Parathyroid adenoma (tissue), 2 donors: ENCODE measurements around the gene SH3PXD2B.
"Not testable (repeated sequence)": the region's sequence is repeated elsewhere in the genome, so short reads cannot be mapped to it uniquely, and the experiment has no call there.

Experiments used
- H2AFZ ChIP-seq: fragments of 300-600 bp; sonication (generic); one replicate; pipeline ENCODE4 v1.7.0; 2017; ENCODE audit warnings: antibody characterized with exemption, mild to moderate bottlenecking
- H3K27ac ChIP-seq: fragments of 300-600 bp; sonication (generic); one replicate; pipeline ENCODE4 v1.7.0; 2017
- H3K27me3 ChIP-seq: fragments of 300-600 bp; sonication (generic); one replicate; pipeline ENCODE4 v1.7.0; 2017; ENCODE audit warnings: low read length; ENCODE audit not compliant: control insufficient read depth, insufficient read depth
- H3K36me3 ChIP-seq: fragments of 300-600 bp; sonication (generic); one replicate; pipeline ENCODE4 v1.7.0; 2017; ENCODE audit warnings: low read length; ENCODE audit not compliant: control insufficient read depth, insufficient read depth
- H3K4me1 ChIP-seq: fragments of 300-600 bp; sonication (generic); one replicate; pipeline ENCODE4 v1.7.0; 2017; ENCODE audit warnings: control low read depth
- H3K4me2 ChIP-seq: fragments of 300-600 bp; sonication (generic); one replicate; pipeline ENCODE4 v1.7.0; 2017; ENCODE audit warnings: low read length
- H3K4me3 ChIP-seq: fragments of 300-600 bp; sonication (generic); one replicate; pipeline ENCODE4 v1.7.0; 2017; ENCODE audit warnings: low read depth, low read length
- H3K79me2 ChIP-seq: fragments of 300-600 bp; sonication (generic); one replicate; pipeline ENCODE4 v1.7.0; 2017; ENCODE audit warnings: control low read depth
- H3K9ac ChIP-seq: fragments of 300-600 bp; sonication (generic); one replicate; pipeline ENCODE4 v1.7.0; 2017; ENCODE audit warnings: mild to moderate bottlenecking
- H3K9me3 ChIP-seq: fragments of 300-600 bp; sonication (generic); one replicate; pipeline ENCODE4 v1.7.0; 2017; ENCODE audit warnings: low read length; ENCODE audit not compliant: control insufficient read depth
- CTCF ChIP-seq: fragments of 300-600 bp; sonication (generic); IDR thresholded peaks from one replicate; pipeline ENCODE4 v1.7.0; 2017; ENCODE audit warnings: antibody characterized with exemption, mild to moderate bottlenecking
- donor health status: primary hyperparathyroidism.

SH3PXD2B gene

GRCh38 chr5:172371684-172372083 is 82.6 kb downstream of the SH3PXD2B start:
- Histone ChIP-seq H3K4me3 (no peak overlapping the region), H3K4me2 (no peak overlapping the region), H3K27me3 (no peaks in the 10 kb centered on the region), H3K4me1 (no peaks in the 10 kb centered on the region), H3K27ac (no peak overlapping the region), H3K36me3 (no peaks in the 10 kb centered on the region), H2AFZ (no peak overlapping the region), H3K9me3 (peaks cover 4% of the 10 kb centered on the region), H3K79me2 (no peaks in the 10 kb centered on the region), H3K9ac (no peak overlapping the region)
- no peak for TF ChIP-seq CTCF

- H3K4me1 ChIP-seq = no peaks in the 10 kb centered on the region
- H3K79me2 ChIP-seq = no peaks in the 10 kb centered on the region
- H2AFZ ChIP-seq = no peak overlapping the region
- H3K4me2 ChIP-seq = no peak overlapping the region
- no peaks in the 10 kb centered on the region for H3K27me3 ChIP-seq
- no peak overlapping the region for H3K27ac ChIP-seq
- H3K9ac ChIP-seq = no peak overlapping the region
- peak; percentile 33 for TF ChIP-seq CTCF
- no peaks in the 10 kb centered on the region for H3K36me3 ChIP-seq
- peaks cover 4% of the 10 kb centered on the region for H3K9me3 ChIP-seq
- H3K4me3 ChIP-seq = no peak overlapping the region
Measured at GRCh38 chr5:172370648-172371545, 83.4 kb downstream of the SH3PXD2B start.

GRCh38 chr5:172370237-172370640 is 84.1 kb downstream of the SH3PXD2B start:
- Histone ChIP-seq H3K79me2 (no peaks in the 10 kb centered on the region), H3K27me3 (no peaks in the 10 kb centered on the region), H3K27ac (no peak overlapping the region), H3K36me3 (no peaks in the 10 kb centered on the region), H3K4me2 (no peak overlapping the region), H3K4me3 (no peak overlapping the region), H2AFZ (no peak overlapping the region), H3K9me3 (peaks cover 4% of the 10 kb centered on the region), H3K9ac (no peak overlapping the region), H3K4me1 (no peaks in the 10 kb centered on the region)
- TF ChIP-seq CTCF = no peak

- H3K36me3 ChIP-seq, H3K9ac ChIP-seq, H3K4me1 ChIP-seq, H2AFZ ChIP-seq, H3K4me3 ChIP-seq, H3K27ac ChIP-seq, H3K79me2 ChIP-seq, H3K4me2 ChIP-seq, H3K27me3 ChIP-seq, H3K9me3 ChIP-seq: not testable (repeated sequence)
Measured at GRCh38 chr5:172368699-172369098, 85.6 kb downstream of the SH3PXD2B start.

- Histone ChIP-seq H3K9ac (no peak overlapping the region), H2AFZ (no peak overlapping the region), H3K36me3 (no peaks in the 10 kb centered on the region), H3K4me1 (no peaks in the 10 kb centered on the region), H3K79me2 (no peaks in the 10 kb centered on the region), H3K9me3 (peaks cover 2% of the 10 kb centered on the region), H3K27ac (no peak overlapping the region), H3K27me3 (no peaks in the 10 kb centered on the region), H3K4me2 (no peak overlapping the region), H3K4me3 (no peak overlapping the region)
- TF ChIP-seq CTCF = no peak
Measured at GRCh38 chr5:172365948-172366608, 88.2 kb downstream of the SH3PXD2B start.
